Left ventricle myocardium superior (tissue), 1 donor: Measurements from ENCODE around the gene FBXO11. TPM values are rescaled to one million over a fixed set of nuclear protein-coding genes. Genes with fewer than 3 reads are reported as not detected.

Source experiments
- ATAC-seq: fragments of 200-7000 bp; cut with Tn5 transposase; one replicate; pipeline ENCODE4 v1.9.1; 2020; ENCODE audit warnings: mild to moderate bottlenecking, moderate library complexity
- DNase-seq: peaks from one replicate; pipeline ENCODE4 v3.0.0-alpha.2; 2020
- intact Hi-C: fragments of 100-400 bp; cut with micrococcal nuclease; formaldehyde crosslinking; loops from one replicate; pipeline ENCODE4 v1.11.0; 2022
- total RNA-seq: library from RNA; stranded (reverse); fragmentation: NEBNext Ultra II Directional; extraction: Animal tissue kit (Norgen Biotek cat#: 25700); gene quantifications from one replicate; pipeline ENCODE4 v1.2.1, GENCODE V29; 2021
- donor health status: DM: no; HTN: yes; CAD: no; lungs with severe emphysema.

The FBXO11 gene
- total RNA-seq, 1 donor from 2014 or later, result 36.6 TPM

GRCh38 chr2:47767880-47768609 lies 138.3 kb downstream of the FBXO11 start:
- DNase-seq (peak; percentile 83), ATAC-seq (peak; percentile 85)
- intact Hi-C loops, result loop anchor here (5.0 kb wide), 1 partner anchor 331 kb away; no protein-coding TSS in a partner anchor

GRCh38 chr2:47767497-47767844 lies 138.8 kb downstream of the FBXO11 start:
- ATAC-seq (no peak), DNase-seq (no peak)
- intact Hi-C loops, result loop anchor here (5.0 kb wide), 1 partner anchor 330 kb away; no protein-coding TSS in a partner anchor

GRCh38 chr2:47751856-47752414 lies 154.4 kb downstream of the FBXO11 start:
- DNase-seq, result no peak
- intact Hi-C loops, result no loop called here
- ATAC-seq, result no peak

GRCh38 chr2:47747878-47748277 lies 158.4 kb downstream of the FBXO11 start:
- ATAC-seq (no peak), DNase-seq (no peak)
- intact Hi-C loops, result no loop called here

- ATAC-seq (no peak), DNase-seq (no peak)
- intact Hi-C loops, result no loop called here
Measured at GRCh38 chr2:47744074-47744473, 162.2 kb downstream of the FBXO11 start.

GRCh38 chr2:47741637-47742036 lies 164.7 kb downstream of the FBXO11 start:
- intact Hi-C loops, result no loop called here
- DNase-seq, result no peak
- no peak for ATAC-seq

- DNase-seq, result no peak
- intact Hi-C loops, result no loop called here
- ATAC-seq, result no peak
Measured at GRCh38 chr2:47741101-47741500, 165.2 kb downstream of the FBXO11 start.

Other genes starting within 250 kb of the FBXO11 start
- 24.7 TPM for gene MSH6, start 123.4 kb downstream of the FBXO11 start, total RNA-seq